HepG2 (cell line): ENCODE measurements around the gene TRAPPC12. TPM values are rescaled to one million over a fixed set of nuclear protein-coding genes. Genes with fewer than 3 reads are reported as not detected.
A peak's percentile ranks its signal among the peaks of the same experiment; 100 is the strongest.

Experiments
- CBX2 ChIP-seq, 2 experiments: fragments of 200-600 bp in 1 of 2; sonication (generic); formaldehyde crosslinking in 1 of 2; IDR thresholded peaks; 2 replicates each; pipeline versions ENCODE4 v1.7.0 to v1.8.1; 2018 to 2022; ENCODE audit warnings: low read depth in 2 of 2, low read length in 1 of 2, mild to moderate bottlenecking in 1 of 2, missing genetic modification reagents in 1 of 2
- FOXM1 ChIP-seq: sonication (generic); formaldehyde crosslinking; IDR thresholded peaks from 2 replicates; pipeline ENCODE4 v1.5.0; 2020; ENCODE audit warnings: missing genetic modification reagents
- JUNB ChIP-seq: sonication (generic); formaldehyde crosslinking; IDR thresholded peaks from 2 replicates; pipeline ENCODE4 v1.8.0; 2022; ENCODE audit warnings: missing genetic modification reagents, mild to moderate bottlenecking, borderline replicate concordance
- NFYB ChIP-seq: sonication (generic); formaldehyde crosslinking; IDR thresholded peaks from 2 replicates; pipeline ENCODE4 v1.4.0; 2020; ENCODE audit warnings: missing genetic modification reagents
- SAFB2 ChIP-seq: sonication (generic); formaldehyde crosslinking; IDR thresholded peaks from 2 replicates; pipeline ENCODE4 v1.5.1; 2020; ENCODE audit warnings: missing genetic modification reagents, low read depth, mild to moderate bottlenecking, borderline replicate concordance
- TARDBP ChIP-seq: sonication (generic); formaldehyde crosslinking; IDR thresholded peaks from 2 replicates; pipeline ENCODE4 v1.8.0; 2022; ENCODE audit warnings: mild to moderate bottlenecking, missing genetic modification reagents
- ZNF569 ChIP-seq: sonication (generic); formaldehyde crosslinking; IDR thresholded peaks from 2 replicates; pipeline ENCODE4 v1.5.0; 2020; ENCODE audit warnings: mild to moderate bottlenecking, missing genetic modification reagents, moderate library complexity, borderline replicate concordance
- ZNF644 ChIP-seq: IDR thresholded peaks from 2 replicates; pipeline ENCODE4 v1.6.1; 2016; ENCODE audit warnings: low read depth
- polyA plus RNA-seq, 8 experiments: library from polyadenylated mRNA; depleted of rRNA in 3 of 8; stranded (reverse) in 7 of 8; unstranded in 1 of 8; fragments of >200 nt; fragmentation: Illumina TruSeq in 4 of 8; extraction: Trizol in 4 of 8; gene quantifications; 2 replicates each; pipeline versions ENCODE4 v1.2.1 to v1.2.3, GENCODE V29; 2011 to 2016; ENCODE audit warnings: low read depth in 4 of 8, missing spikeins in 1 of 8, mixed read lengths in 1 of 8; ENCODE audit not compliant: insufficient read depth in 1 of 8
- total RNA-seq, 5 experiments: library from RNA; depleted of rRNA; stranded (reverse); fragments of >200 nt; fragmentation: Illumina TruSeq; extraction: Trizol; gene quantifications; 2 replicates each; pipeline ENCODE4 v1.2.3, GENCODE V29; 2016; ENCODE audit warnings: low read depth in 1 of 5
- TF ChIP-seq, protein P1 (sequence below): sonication (generic); formaldehyde crosslinking; IDR thresholded peaks from 2 replicates; pipeline ENCODE4 v1.4.0; 2020; ENCODE audit warnings: mild to moderate bottlenecking, missing genetic modification reagents
- TF ChIP-seq, protein P2 (sequence below): sonication (generic); formaldehyde crosslinking; conservative IDR thresholded peaks from 2 replicates; pipeline ENCODE4 v1.4.0; 2020; ENCODE audit warnings: missing genetic modification reagents
- TF ChIP-seq, protein P3 (sequence below): sonication (generic); formaldehyde crosslinking; IDR thresholded peaks from 2 replicates; pipeline ENCODE4 v1.4.0; 2020; ENCODE audit warnings: missing genetic modification reagents
- TF ChIP-seq, protein P4 (sequence below): sonication (generic); formaldehyde crosslinking; IDR thresholded peaks from 2 replicates; pipeline ENCODE4 v1.8.0; 2022; ENCODE audit warnings: missing genetic modification reagents, mild to moderate bottlenecking, inconsistent platforms, borderline replicate concordance

The TRAPPC12 gene
- total and polyA plus RNA-seq, 2 of the 13 experiments (the other 11 are each of a cell fraction or from before 2014, with no cell fraction given), result 46.4 to 97.7 TPM

DNA sequence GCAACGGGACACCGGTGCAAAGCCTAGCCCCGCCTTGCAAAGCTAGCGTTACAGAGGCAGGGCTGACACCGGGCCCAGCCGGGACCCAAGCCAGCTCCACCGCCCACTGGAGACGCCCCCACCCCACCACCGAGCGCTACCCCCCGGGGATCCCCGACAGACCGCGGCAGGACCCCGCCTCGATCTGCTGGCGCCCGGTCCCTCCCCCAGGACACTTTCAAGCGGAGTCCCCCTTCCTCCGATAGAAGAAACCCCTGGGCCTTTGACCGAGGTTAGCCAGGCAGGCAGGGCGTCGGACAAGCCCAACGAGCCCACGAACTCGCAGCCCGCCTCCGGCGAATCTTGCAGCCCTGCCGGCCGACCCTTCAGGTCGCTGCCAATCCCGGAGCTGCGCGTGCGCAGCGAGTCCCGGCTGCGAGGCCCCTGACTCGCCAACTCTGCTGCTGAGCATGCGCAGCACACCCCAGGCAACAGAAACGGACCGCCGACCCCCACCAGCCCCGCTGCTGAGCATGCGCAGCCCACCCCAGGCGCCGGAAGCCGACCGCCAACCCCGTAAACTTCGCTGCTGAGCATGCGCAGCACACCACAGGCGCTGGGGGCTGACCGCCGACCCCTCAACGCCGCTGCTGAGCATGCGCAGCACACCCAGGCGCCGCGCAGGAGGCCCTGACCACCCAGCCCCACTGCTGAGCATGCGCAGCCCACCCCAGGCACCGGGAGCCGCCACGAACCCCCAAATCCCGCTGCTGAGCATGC lies 139.2 kb downstream of the TRAPPC12 start (continued):
- TF ChIP-seq, protein P1, sequence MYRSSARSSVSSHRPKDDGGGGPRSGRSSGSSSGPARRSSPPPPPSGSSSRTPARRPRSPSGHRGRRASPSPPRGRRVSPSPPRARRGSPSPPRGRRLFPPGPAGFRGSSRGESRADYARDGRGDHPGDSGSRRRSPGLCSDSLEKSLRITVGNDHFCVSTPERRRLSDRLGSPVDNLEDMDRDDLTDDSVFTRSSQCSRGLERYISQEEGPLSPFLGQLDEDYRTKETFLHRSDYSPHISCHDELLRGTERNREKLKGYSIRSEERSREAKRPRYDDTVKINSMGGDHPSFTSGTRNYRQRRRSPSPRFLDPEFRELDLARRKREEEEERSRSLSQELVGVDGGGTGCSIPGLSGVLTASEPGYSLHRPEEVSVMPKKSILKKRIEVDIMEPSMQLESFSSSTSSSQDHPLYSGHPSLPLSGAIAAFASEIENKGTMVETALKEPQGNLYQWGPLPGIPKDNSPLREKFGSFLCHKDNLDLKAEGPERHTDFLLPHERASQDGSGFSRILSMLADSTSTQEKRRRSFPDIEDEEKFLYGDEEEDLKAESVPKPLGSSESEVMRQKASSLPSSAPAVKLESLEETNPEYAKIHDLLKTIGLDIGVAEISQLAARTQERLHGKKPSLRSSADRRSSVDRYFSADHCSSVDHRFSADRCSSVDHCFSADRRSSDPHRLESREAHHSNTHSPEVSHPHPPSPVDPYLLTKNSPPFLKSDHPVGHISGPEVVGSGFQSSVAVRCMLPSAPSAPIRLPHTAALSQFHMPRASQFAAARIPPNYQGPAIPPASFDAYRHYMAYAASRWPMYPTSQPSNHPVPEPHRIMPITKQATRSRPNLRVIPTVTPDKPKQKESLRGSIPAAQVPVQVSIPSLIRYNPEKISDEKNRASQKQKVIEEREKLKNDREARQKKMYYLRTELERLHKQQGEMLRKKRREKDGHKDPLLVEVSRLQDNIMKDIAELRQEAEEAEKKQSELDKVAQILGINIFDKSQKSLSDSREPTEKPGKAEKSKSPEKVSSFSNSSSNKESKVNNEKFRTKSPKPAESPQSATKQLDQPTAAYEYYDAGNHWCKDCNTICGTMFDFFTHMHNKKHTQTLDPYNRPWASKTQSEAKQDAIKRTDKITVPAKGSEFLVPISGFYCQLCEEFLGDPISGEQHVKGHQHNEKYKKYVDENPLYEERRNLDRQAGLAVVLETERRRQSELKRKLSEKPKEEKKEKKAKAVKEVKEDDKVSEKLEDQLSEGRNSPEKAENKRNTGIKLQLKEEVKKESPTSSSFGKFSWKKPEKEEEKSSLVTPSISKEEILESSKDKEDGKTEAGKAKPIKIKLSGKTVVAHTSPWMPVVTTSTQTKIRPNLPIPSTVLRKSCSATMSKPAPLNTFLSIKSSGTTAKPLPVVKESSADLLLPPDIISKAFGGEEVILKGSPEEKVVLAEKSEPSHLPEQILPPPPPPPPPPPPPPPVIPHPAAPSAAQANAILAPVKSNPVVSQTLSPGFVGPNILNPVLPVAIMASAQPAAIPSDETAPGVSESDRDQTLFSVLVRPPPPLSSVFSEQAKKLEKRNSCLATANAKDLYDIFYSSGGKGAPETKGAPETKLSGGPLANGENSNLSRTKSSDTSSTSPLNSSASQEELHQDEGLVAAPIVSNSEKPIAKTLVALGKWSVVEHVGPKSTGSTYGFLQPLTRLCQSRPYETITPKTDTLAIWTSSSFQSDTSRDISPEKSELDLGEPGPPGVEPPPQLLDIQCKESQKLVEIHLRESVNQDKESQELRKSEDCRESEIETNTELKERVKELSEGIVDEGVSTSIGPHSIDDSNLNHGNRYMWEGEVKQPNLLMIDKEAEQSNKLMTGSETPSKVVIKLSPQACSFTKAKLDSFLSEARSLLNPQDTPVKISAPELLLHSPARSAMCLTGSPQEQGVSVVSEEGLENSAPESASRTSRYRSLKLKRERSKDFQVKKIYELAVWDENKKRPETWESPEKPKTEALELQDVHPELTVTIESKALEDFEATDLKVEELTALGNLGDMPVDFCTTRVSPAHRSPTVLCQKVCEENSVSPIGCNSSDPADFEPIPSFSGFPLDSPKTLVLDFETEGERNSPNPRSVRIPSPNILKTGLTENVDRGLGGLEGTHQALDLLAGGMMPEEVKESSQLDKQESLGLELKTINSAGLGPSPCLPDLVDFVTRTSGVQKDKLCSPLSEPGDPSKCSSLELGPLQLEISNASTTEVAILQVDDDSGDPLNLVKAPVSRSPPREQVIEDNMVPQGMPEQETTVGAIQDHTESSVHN (CRISPR knock-in tag), result peak; percentile 59; the same call in 1 of the 2 replicates
- TF ChIP-seq, protein P2, sequence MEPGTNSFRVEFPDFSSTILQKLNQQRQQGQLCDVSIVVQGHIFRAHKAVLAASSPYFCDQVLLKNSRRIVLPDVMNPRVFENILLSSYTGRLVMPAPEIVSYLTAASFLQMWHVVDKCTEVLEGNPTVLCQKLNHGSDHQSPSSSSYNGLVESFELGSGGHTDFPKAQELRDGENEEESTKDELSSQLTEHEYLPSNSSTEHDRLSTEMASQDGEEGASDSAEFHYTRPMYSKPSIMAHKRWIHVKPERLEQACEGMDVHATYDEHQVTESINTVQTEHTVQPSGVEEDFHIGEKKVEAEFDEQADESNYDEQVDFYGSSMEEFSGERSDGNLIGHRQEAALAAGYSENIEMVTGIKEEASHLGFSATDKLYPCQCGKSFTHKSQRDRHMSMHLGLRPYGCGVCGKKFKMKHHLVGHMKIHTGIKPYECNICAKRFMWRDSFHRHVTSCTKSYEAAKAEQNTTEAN (CRISPR knock-in tag), result peak; percentile 76
- TF ChIP-seq ZNF569 (CRISPR knock-in tag) (no peak), ZNF644 (CRISPR knock-in tag) (no peak), JUNB (CRISPR knock-in tag) (no peak), CBX2 (IDR thresholded peaks at IDR 0.05; ENCODE audit: low read depth, low read length) (no peak), CBX2 (CRISPR knock-in tag; IDR thresholded peaks at IDR 0.05; ENCODE audit: low read depth) (no peak), SAFB2 (CRISPR knock-in tag) (0 out of 2 replicates have a peak, but pooled peaks have one; percentile 12), FOXM1 (CRISPR knock-in tag) (no peak), TARDBP (no peak; the same call in 1 of the 2 replicates), NFYB (CRISPR knock-in tag) (no peak; the same call in 1 of the 2 replicates)
- TF ChIP-seq, protein P3, sequence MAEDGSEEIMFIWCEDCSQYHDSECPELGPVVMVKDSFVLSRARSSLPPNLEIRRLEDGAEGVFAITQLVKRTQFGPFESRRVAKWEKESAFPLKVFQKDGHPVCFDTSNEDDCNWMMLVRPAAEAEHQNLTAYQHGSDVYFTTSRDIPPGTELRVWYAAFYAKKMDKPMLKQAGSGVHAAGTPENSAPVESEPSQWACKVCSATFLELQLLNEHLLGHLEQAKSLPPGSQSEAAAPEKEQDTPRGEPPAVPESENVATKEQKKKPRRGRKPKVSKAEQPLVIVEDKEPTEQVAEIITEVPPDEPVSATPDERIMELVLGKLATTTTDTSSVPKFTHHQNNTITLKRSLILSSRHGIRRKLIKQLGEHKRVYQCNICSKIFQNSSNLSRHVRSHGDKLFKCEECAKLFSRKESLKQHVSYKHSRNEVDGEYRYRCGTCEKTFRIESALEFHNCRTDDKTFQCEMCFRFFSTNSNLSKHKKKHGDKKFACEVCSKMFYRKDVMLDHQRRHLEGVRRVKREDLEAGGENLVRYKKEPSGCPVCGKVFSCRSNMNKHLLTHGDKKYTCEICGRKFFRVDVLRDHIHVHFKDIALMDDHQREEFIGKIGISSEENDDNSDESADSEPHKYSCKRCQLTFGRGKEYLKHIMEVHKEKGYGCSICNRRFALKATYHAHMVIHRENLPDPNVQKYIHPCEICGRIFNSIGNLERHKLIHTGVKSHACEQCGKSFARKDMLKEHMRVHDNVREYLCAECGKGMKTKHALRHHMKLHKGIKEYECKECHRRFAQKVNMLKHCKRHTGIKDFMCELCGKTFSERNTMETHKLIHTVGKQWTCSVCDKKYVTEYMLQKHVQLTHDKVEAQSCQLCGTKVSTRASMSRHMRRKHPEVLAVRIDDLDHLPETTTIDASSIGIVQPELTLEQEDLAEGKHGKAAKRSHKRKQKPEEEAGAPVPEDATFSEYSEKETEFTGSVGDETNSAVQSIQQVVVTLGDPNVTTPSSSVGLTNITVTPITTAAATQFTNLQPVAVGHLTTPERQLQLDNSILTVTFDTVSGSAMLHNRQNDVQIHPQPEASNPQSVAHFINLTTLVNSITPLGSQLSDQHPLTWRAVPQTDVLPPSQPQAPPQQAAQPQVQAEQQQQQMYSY (CRISPR knock-in tag), result peak; percentile 1; the same call in 1 of the 2 replicates
- TF ChIP-seq, protein P4, sequence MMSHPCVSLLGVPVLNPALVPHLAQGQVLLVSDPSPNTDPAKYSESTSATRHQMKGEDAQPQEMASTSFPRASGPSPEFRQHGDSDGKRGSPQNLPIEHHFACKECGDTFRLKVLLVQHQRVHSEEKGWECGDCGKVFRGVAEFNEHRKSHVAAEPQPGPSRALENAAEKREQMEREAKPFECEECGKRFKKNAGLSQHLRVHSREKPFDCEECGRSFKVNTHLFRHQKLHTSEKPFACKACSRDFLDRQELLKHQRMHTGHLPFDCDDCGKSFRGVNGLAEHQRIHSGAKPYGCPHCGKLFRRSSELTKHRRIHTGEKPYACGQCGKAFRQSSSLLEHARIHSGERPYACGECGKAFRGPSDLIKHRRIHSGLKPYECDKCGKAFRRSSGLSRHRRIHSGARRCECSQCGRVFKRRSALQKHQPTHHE (CRISPR knock-in tag), result no peak
